ENCODE data around the gene FASLG. TPM values are rescaled to one million over a fixed set of nuclear protein-coding genes. Genes with fewer than 3 reads are reported as not detected.

Gene FASLG
- total RNA-seq, 2 experiments from 2014 or later: 21.0 to 36.1 TPM

DNA sequence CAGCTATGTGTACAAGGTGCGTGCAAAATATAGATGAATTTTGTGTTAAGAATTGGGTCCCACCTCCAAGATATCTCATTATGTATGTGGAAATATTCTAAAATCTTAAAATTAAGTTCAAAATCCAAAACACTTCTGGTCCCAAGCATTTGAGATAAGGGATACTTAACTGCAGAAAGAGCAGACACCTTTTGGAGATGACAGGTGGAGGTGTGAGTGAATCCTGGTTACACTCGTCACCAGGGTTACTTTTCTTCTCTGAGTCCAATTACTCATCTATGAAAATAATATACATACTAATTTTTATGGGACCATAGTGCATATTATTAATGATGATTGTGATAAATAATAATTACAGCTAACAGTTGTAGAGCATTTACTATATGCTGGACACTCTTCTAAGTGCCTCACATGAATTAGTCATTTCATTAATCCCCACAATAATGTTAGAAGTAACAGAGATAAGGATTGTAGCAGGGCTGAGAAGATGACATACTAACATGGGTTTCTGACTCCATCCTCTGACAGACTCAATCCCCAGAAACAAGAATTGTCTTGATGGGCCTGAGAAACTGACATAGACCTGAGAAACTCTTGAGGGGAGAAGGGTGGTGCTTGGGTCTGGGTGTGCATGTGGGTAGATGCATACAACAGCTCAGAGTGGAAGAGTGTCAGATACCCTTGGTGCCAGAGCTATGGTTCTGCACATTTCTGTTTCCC is 8.3 kb upstream of the FASLG start:
- Mint-ChIP-seq H3K27ac (no peak overlapping the region), H3K4me3 (no peak overlapping the region), H3K4me1 (peaks cover 52% of the 10 kb centered on the region), H3K36me3 (peaks cover 14% of the 10 kb centered on the region), H3K9me3 (ENCODE audit: low read depth) (no peaks in the 10 kb centered on the region), H3K27me3 (peaks cover 2% of the 10 kb centered on the region)
- DNase-seq (no peak), ATAC-seq (no peak)
- CTCF ChIA-PET: interaction anchor here (1.1 to 1.4 kb wide), 2 partner anchors 8 to 10 kb away, joined by 3 read pairs; partner anchors contain the start of gene FASLG

DNA sequence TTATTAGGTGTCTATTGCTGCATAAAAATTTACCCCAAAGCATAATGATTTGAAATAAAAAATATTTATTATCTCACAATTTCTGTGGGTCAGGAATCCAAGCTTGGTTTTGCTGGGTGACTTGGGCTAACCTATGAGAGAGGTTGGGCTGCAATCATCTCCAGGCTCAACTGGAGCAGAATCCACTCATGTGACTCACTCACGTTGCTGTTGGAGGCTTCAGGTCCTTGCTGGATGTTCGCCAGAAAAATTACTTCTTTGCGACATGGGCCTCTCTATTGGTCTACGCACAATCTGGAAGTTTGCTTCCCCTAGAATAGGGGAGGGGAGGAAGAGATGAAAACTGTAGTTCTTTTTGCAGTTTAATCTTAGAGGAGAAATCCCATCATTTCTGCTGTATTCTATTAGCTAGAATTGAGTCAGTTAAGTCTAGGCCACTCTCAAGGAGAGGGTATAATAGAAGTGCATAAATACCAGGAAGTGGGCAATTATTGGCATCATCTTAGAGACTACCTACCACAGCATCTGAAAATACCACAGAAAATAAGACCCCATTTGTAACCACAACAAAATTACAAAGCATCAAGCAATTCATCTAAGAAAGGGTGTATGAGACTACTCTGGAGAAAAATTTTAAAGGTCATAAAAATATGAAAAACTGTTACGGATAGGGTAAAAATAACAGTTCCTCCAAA is 5.7 kb upstream of the FASLG start:
- H3K9me3 Mint-ChIP-seq (ENCODE audit: low read depth): no peaks in the 10 kb centered on the region
- no peak overlapping the region for H3K27ac Mint-ChIP-seq
- DNase-seq (no peak), ATAC-seq (no peak)
- CTCF ChIA-PET: interaction anchor here (1.6 kb wide), 1 partner anchor 22 kb away, joined by 4 read pairs; no protein-coding TSS in a partner anchor
- H3K4me1 Mint-ChIP-seq: peaks cover 32% of the 10 kb centered on the region
- peaks cover 2% of the 10 kb centered on the region for H3K27me3 Mint-ChIP-seq
- H3K4me3 Mint-ChIP-seq: no peak overlapping the region
- H3K36me3 Mint-ChIP-seq: peaks cover 8% of the 10 kb centered on the region

DNA sequence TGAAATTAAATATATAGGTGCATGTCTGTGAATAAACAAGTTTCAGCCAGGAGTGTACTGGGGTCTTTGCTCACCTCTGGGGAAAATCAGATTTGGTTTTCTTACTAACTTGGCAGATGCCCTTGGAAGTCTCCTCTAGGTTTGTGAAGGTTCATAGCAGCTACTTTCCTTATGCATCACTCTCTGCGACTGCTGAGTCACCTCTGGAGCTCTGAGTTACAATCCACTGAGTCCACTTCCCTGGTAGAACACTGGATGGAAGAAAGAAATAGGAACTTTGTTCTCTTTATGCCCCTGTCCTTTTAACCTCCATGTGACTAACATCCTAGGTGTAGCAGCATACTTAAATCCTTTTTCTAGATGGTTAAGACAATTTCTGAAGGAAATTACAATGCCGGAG is 4.4 kb upstream of the FASLG start:
- H3K4me1 Mint-ChIP-seq: peaks cover 37% of the 10 kb centered on the region
- no peaks in the 10 kb centered on the region for H3K9me3 Mint-ChIP-seq (ENCODE audit: low read depth)
- no peak overlapping the region for H3K4me3 Mint-ChIP-seq
- CTCF ChIA-PET: interaction anchor here (0.8 to 1.0 kb wide), 2 partner anchors 44 to 65 kb away, joined by 3 read pairs; no protein-coding TSS in a partner anchor
- no peak for DNase-seq
- H3K27ac Mint-ChIP-seq: no peak overlapping the region
- no peaks in the 10 kb centered on the region for H3K27me3 Mint-ChIP-seq
- peak; percentile 27 for ATAC-seq
- peaks cover 13% of the 10 kb centered on the region for H3K36me3 Mint-ChIP-seq

DNA sequence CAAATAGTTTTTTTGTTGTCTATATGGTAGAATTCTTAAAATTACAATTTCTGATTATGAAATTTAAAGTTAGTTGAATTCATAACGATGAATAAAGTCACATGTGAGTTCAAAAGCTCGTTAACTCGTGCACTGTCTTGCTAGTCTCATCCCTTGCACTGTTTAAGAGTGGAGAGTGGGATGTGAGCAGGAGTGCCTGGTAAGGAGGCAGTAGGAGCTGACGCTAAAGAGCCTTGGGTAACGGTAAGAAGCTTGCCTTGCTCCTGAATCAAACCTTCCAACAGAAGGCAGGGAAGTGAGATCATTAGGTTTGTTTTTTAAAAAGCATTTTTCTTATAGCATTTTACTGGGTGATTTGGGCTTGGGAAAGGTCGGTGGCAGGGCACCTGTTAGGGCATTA is 2.3 kb upstream of the FASLG start:
- no peaks in the 10 kb centered on the region for H3K9me3 Mint-ChIP-seq (ENCODE audit: low read depth)
- H3K27ac Mint-ChIP-seq: no peak overlapping the region
- peaks cover 54% of the 10 kb centered on the region for H3K4me1 Mint-ChIP-seq
- no peaks in the 10 kb centered on the region for H3K27me3 Mint-ChIP-seq
- CTCF ChIA-PET: no interaction called here
- peaks cover 27% of the 10 kb centered on the region for H3K36me3 Mint-ChIP-seq
- H3K4me3 Mint-ChIP-seq: no peak overlapping the region
- DNase-seq (no peak), ATAC-seq (no peak)

DNA sequence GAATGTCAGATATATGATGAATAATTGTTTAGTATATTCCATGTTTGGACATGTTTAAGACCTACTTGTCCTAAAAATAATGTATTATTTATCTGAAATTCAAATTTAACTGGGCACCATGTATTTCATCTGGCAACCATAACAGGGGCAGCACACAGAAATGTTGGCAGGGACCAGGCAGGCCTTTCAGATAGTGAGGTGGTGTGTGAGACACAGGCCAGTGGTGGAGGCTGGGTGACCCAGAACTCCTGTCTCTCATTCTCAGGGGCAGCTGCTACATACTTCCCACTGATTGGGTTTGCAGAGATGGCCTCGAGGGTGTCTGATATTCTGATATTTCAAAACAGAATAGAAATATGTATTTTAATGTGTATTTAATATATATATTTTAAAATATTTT is 1.3 kb upstream of the FASLG start:
- no peak for DNase-seq
- H3K9me3 Mint-ChIP-seq (ENCODE audit: low read depth): no peaks in the 10 kb centered on the region
- no peak for ATAC-seq
- CTCF ChIA-PET: interaction anchor here (0.9 to 3.6 kb wide), 6 partner anchors 18 to 70 kb away, joined by 3 to 35 read pairs (median 4); no protein-coding TSS in a partner anchor
- H3K4me3 Mint-ChIP-seq: no peak overlapping the region
- H3K36me3 Mint-ChIP-seq: peaks cover 31% of the 10 kb centered on the region
- no peak overlapping the region for H3K27ac Mint-ChIP-seq
- no peaks in the 10 kb centered on the region for H3K27me3 Mint-ChIP-seq
- peaks cover 61% of the 10 kb centered on the region for H3K4me1 Mint-ChIP-seq

DNA sequence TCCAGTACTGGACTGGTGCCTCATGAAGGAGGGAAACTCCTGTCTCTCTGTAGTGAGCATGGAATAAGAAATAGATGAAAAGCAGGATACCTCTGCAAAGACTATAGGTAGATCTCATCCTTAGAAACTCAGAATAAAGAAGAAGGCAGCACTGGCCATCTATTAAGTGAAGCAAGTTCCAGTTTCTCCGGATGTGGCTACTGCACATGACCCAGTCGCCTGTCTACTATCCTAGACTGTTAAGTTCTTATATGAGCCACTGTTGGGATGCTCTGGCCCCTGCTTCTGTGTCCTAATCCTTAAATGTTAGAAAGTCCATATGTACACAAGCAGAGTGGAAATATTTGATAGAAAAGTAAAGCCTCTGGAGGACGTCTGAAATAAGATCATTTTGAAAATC is 2.2 kb downstream of the FASLG start:
- H3K4me1 Mint-ChIP-seq: peaks cover 69% of the 10 kb centered on the region
- CTCF ChIA-PET: interaction anchor here (0.9 to 3.6 kb wide), 12 partner anchors 9 to 217 kb away, joined by 3 to 35 read pairs (median 8); partner anchors contain the start of gene PIGC
- H3K27me3 Mint-ChIP-seq: no peaks in the 10 kb centered on the region
- peaks cover 61% of the 10 kb centered on the region for H3K36me3 Mint-ChIP-seq
- no peaks in the 10 kb centered on the region for H3K9me3 Mint-ChIP-seq (ENCODE audit: low read depth)
- H3K4me3 Mint-ChIP-seq: peak overlapping the region; percentile 94
- H3K27ac Mint-ChIP-seq: peak overlapping the region; percentile 96
- DNase-seq (peak; percentile 72), ATAC-seq (no peak)

DNA sequence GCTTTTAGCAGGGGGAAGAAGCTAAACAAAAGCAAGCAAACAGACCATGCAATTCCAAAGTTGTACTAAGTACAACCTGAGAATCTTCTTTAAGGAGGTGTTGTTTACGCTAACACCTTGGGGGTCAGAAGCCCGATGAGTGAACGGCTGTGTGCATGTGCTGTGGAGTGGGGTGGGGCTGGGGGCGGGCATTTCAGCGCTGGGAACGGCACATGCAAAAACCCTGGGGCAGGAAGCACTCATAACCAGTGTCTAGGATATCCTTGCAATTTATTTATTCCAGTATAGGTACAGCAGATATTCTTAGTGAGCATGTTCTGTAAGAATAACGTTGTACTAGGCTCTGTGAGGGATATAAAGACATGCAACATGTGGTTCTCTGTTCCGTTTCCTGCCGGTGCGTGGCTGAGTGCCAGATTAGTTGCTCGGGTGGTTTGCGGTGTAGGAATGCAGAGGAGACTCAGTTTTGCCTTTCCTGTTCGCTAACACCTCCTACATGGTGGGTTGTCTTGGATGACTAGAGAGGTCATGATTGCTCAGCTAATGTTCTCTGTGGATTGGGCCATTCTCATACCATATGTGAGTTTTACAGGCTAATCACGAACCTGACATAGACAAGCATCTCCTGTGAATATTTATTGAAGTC is 3.7 kb downstream of the FASLG start:
- H3K36me3 Mint-ChIP-seq: peaks cover 73% of the 10 kb centered on the region
- H3K4me1 Mint-ChIP-seq: peaks cover 78% of the 10 kb centered on the region
- peak; percentile 97 for DNase-seq
- H3K27ac Mint-ChIP-seq: peak overlapping the region; percentile 96
- peak; percentile 81 for ATAC-seq
- peak overlapping the region; percentile 94 for H3K4me3 Mint-ChIP-seq
- no peaks in the 10 kb centered on the region for H3K9me3 Mint-ChIP-seq (ENCODE audit: low read depth)
- H3K27me3 Mint-ChIP-seq: no peaks in the 10 kb centered on the region
- CTCF ChIA-PET: interaction anchor here (0.8 to 4.1 kb wide), 4 partner anchors 9 to 64 kb away, joined by 3 to 22 read pairs (median 4); no protein-coding TSS in a partner anchor

DNA sequence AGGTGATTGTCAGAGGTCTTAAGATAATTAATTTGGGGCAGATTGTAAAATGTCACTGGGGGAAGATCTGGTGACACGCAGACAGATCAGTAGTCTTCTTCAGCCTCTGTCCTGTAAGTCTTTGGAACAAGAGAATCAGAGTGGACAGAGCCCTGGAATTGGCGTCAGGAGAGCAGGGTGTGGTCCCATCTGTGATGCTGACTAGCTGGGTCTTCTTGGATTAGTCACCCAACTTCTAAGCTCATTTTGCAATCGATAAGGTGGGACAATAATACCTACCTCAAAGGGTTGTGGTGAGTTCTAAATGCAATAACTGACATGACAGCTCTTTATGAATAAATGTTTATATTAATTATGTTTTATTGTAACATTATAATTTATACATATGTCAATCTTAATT is 4.8 kb downstream of the FASLG start:
- ATAC-seq (no peak), DNase-seq (no peak)
- H3K4me1 Mint-ChIP-seq: peaks cover 81% of the 10 kb centered on the region
- H3K27me3 Mint-ChIP-seq: no peaks in the 10 kb centered on the region
- H3K27ac Mint-ChIP-seq: peak overlapping the region; percentile 96
- peaks cover 83% of the 10 kb centered on the region for H3K36me3 Mint-ChIP-seq
- peaks cover 3% of the 10 kb centered on the region for H3K9me3 Mint-ChIP-seq (ENCODE audit: low read depth)
- CTCF ChIA-PET: interaction anchor here (1.1 to 4.1 kb wide), 4 partner anchors 55 to 63 kb away, joined by 4 to 22 read pairs (median 6); no protein-coding TSS in a partner anchor
- H3K4me3 Mint-ChIP-seq: peak overlapping the region; percentile 94

DNA sequence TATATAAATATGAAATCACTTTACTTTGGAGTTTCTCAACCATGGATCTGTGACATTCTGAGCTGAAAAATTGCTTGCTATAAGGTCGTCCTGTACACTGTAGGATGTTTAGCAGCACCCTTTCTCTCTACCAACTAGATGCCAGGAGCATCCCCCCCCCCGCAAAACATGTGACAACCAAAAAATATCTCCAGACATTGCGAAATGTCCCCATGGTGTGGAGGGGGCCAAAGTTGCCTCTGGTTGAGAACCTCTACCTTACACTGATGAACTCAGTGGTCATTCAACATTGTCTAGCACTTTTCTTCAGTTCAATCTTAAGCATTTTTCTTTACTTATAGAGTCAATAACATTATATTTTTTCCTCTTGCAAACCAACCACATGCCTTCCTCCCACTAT is 9.2 kb downstream of the FASLG start:
- H3K9me3 Mint-ChIP-seq (ENCODE audit: low read depth): peaks cover 5% of the 10 kb centered on the region
- CTCF ChIA-PET: interaction anchor here (1.1 to 1.5 kb wide), 2 partner anchors 10 to 52 kb away, joined by 3 read pairs; no protein-coding TSS in a partner anchor
- peaks cover 69% of the 10 kb centered on the region for H3K36me3 Mint-ChIP-seq
- no peak for ATAC-seq
- H3K27ac Mint-ChIP-seq: no peak overlapping the region
- no peaks in the 10 kb centered on the region for H3K27me3 Mint-ChIP-seq
- no peak for DNase-seq
- peaks cover 83% of the 10 kb centered on the region for H3K4me1 Mint-ChIP-seq
- H3K4me3 Mint-ChIP-seq: no peak overlapping the region

DNA sequence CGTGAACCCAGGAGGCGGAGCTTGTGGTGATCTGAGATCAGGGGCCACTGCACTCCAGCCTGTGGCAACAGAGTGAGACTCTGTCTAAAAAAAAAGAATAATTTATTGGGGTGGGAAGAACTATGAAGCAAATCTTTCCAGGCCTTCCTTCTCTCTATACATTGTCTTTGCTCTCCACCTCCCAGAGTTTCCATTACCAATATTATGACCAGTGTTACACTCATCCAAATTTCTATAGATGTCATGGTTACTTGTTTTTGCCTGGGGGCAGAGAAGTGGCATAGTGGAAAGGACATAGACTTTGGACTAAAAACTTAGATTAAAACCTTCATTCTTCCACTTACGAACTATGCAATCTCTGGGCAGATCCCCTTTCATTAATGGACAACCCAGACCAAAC is 10.1 kb downstream of the FASLG start:
- Mint-ChIP-seq H3K4me3 (no peak overlapping the region), H3K27me3 (no peaks in the 10 kb centered on the region), H3K9me3 (ENCODE audit: low read depth) (peaks cover 5% of the 10 kb centered on the region), H3K27ac (peak overlapping the region; percentile 41), H3K36me3 (peaks cover 66% of the 10 kb centered on the region), H3K4me1 (peaks cover 84% of the 10 kb centered on the region)
- peak; percentile 7 for ATAC-seq
- CTCF ChIA-PET: no interaction called here
- DNase-seq: no peak

DNA sequence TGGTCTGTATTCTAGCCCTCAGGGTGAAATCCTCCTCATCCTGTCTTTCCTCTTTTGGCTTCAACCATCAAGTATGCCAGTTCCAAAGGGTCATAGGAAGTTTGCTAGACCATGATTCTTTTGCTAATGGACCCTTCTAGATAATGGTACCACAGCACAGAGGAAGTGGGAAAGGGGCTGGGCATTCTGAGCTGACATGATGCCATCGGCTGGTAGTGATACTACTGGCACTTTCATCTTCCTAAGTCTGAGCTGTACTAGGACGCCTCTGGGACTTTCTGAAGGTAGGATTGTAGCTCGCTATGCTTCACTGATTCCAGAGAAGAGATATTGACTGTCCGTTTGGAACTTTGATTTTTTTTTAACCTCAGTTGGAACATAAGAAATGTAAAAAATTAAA is 11.4 kb downstream of the FASLG start:
- H3K9me3 Mint-ChIP-seq (ENCODE audit: low read depth): peaks cover 5% of the 10 kb centered on the region
- peak; percentile 61 for DNase-seq
- peak overlapping the region; percentile 60 for H3K4me3 Mint-ChIP-seq
- ATAC-seq: peak; percentile 53
- no peaks in the 10 kb centered on the region for H3K27me3 Mint-ChIP-seq
- peaks cover 83% of the 10 kb centered on the region for H3K4me1 Mint-ChIP-seq
- CTCF ChIA-PET: interaction anchor here (1.0 to 2.0 kb wide), 8 partner anchors 10 to 57 kb away, joined by 3 to 19 read pairs (median 4); partner anchors contain the start of gene FASLG
- H3K36me3 Mint-ChIP-seq: peaks cover 54% of the 10 kb centered on the region
- peak overlapping the region; percentile 89 for H3K27ac Mint-ChIP-seq

DNA sequence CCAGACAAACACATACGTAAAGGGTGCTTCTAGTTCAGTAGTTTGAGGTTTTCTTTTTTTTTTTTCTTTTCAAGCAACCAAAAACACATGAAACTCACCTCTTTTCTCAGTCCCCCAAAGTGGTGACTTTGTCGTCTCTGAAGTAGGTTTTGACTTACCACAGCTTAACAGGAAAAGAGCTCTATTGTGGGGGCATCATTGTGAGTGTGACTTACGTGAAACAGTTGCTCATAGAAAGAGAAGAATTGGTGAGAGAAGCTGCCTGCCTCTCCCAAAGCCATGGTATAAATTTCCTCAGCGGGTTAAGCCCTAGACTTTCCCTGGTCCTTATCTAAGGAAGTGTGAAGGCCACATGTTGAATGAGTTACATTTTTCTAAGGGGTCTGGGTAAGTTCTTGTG is 11.9 kb downstream of the FASLG start:
- H3K27ac Mint-ChIP-seq: peak overlapping the region; percentile 89
- H3K36me3 Mint-ChIP-seq: peaks cover 49% of the 10 kb centered on the region
- H3K9me3 Mint-ChIP-seq (ENCODE audit: low read depth): peaks cover 5% of the 10 kb centered on the region
- ATAC-seq: peak; percentile 66
- H3K27me3 Mint-ChIP-seq: no peaks in the 10 kb centered on the region
- peak; percentile 67 for DNase-seq
- H3K4me1 Mint-ChIP-seq: peaks cover 83% of the 10 kb centered on the region
- H3K4me3 Mint-ChIP-seq: peak overlapping the region; percentile 25
- CTCF ChIA-PET: interaction anchor here (0.9 to 2.0 kb wide), 9 partner anchors 8 to 49 kb away, joined by 3 to 19 read pairs (median 4); partner anchors contain the start of gene FASLG

DNA sequence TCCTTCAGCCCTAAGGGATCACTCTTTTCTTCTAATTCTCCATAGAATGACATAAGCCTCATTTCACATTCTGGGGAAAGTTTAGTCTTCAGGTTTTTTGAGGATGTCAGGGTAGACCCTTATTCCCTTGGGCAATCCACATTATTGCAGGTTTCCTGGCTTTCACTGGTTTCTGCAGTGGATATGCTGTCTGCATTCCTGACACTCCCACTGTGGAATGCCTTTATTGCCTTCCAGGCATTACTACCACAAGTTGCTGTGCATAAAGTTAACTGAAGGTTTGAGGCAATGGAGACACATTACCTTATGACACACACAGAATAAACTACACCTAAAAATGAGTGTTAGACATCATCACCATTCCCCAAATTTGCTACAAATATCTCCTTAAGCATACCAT is 12.7 kb downstream of the FASLG start:
- Mint-ChIP-seq H3K36me3 (peaks cover 41% of the 10 kb centered on the region), H3K27me3 (no peaks in the 10 kb centered on the region), H3K9me3 (ENCODE audit: low read depth) (peaks cover 5% of the 10 kb centered on the region), H3K4me1 (peaks cover 84% of the 10 kb centered on the region), H3K27ac (peak overlapping the region; percentile 89), H3K4me3 (no peak overlapping the region)
- CTCF ChIA-PET: interaction anchor here (0.9 to 2.0 kb wide), 5 partner anchors 9 to 48 kb away, joined by 3 to 19 read pairs (median 4); no protein-coding TSS in a partner anchor
- ATAC-seq (no peak), DNase-seq (no peak)

All from activated CD8-positive, alpha-beta memory T cell treated with anti-CD3 and anti-CD28 coated beads, Interleukin-2, amount 10 ng/mL, durations not matched to agents 7 days and 5 days (primary cell).